Uterus (tissue), 4 donors: ENCODE data around the gene MYO1G. TPM values are rescaled to one million over a fixed set of nuclear protein-coding genes. Genes with fewer than 3 reads are reported as not detected.

ENCODE experiments used
- DNase-seq, 2 donors: peaks; one replicate each; pipeline ENCODE4 v3.0.0-alpha.2; 2019 to 2020
- H3K27ac ChIP-seq, 2 donors: fragments of 200-600 bp; sonication (generic); 1 replicate in 1 of 2; 2 replicates in 1 of 2; pipeline ENCODE4 v1.5.1; 2016 to 2018
- H3K27me3 ChIP-seq, 2 donors: fragments of 200-600 bp; sonication (generic); one replicate each; pipeline ENCODE4 v1.5.1; 2018 to 2019; ENCODE audit warnings: control low read depth in 1 of 2
- H3K36me3 ChIP-seq, 2 donors: fragments of 200-600 bp; sonication (generic); one replicate each; pipeline ENCODE4 v1.5.1; 2019; ENCODE audit warnings: control low read depth in 1 of 2
- H3K4me1 ChIP-seq, 2 donors: fragments of 200-600 bp; sonication (generic); one replicate each; pipeline ENCODE4 v1.5.1; 2018 to 2019; ENCODE audit warnings: control low read depth in 1 of 2
- H3K4me3 ChIP-seq, 2 donors: fragments of 200-600 bp; sonication (generic); 1 replicate in 1 of 2; 2 replicates in 1 of 2; pipeline ENCODE4 v1.5.1; 2018 to 2019; ENCODE audit warnings: mild to moderate bottlenecking in 1 of 2
- H3K9me3 ChIP-seq, 2 donors: fragments of 200-600 bp; sonication (generic); one replicate each; pipeline ENCODE4 v1.5.1; 2019; ENCODE audit warnings: control low read depth in 1 of 2
- POLR2A ChIP-seq, 2 donors: fragments of 450-650 bp; IDR thresholded peaks; one replicate each; pipeline ENCODE4 v1.6.1; 2016; ENCODE audit warnings: antibody characterized with exemption in 2 of 2, mild to moderate bottlenecking in 1 of 2, moderate library complexity in 1 of 2
- intact Hi-C: fragments of 100-400 bp; cut with DNase I; formaldehyde crosslinking; loops from one replicate; pipeline ENCODE4 v1.15.1; 2023; ENCODE audit warnings: low total_unique reads
- total RNA-seq, 4 donors: library from RNA; depleted of rRNA in 3 of 4; stranded (reverse); fragments of >200 nt in 3 of 4; gene quantifications; one replicate each; pipeline versions ENCODE4 v1.1.0 to v1.2.4, GENCODE V29; 2014 to 2023
- TF ChIP-seq, protein P1 (sequence below), 4 experiments: fragments of 200-600 bp in 2 of 4; fragments of 450-650 bp in 2 of 4; sonication (generic) in 2 of 4; IDR thresholded peaks; one replicate each; pipeline ENCODE4 v1.5.1; 2016 to 2019; ENCODE audit warnings: antibody characterized with exemption in 4 of 4, mild to moderate bottlenecking in 2 of 4, moderate library complexity in 1 of 4
- donor health status: DM: yes; HTN: yes; CAD: no.

MYO1G gene
- total RNA-seq, 4 donors from 2014 or later: 0.59 to 3.1 (median 1.2) TPM

DNA sequence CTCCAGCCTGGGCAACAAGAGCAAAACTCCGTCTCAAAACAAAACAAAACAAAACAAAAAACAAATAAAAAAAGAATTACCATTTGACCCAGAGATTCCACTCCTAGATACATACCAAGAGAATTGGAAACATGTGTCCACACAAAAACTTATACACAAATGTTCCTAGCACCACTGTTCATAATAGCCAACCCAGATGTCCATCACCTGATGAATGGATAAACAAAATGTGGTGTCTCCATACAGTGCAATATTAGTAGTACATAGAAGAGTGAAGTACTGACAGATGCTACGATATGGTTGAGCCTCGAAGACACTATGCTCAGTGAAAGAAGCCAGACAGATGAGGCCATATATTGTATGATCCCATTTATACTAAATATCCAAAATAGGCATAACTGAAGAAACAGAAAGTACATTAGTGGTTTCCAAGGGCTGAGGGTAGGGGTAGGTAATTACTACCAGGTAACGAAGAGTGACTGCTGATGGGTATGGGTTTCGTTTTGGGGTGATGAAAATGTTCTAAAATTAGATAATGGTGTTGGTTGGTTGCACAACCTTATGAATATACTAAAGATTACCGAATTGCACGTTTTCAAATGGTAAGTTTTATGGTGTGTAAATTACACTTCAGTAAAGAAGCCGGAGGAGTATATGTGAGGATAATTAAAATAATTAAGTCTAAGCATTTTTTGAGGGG is 20.0 kb downstream of the MYO1G start:
- peaks cover 0 to 4% of the 10 kb centered on the region in 2 donors for H3K27me3 ChIP-seq
- H3K27ac ChIP-seq: no peak overlapping the region
- H3K9me3 ChIP-seq: no peaks in the 10 kb centered on the region
- TF ChIP-seq POLR2A (IDR thresholded peaks at IDR 0.05): no peak
- TF ChIP-seq, protein P1, sequence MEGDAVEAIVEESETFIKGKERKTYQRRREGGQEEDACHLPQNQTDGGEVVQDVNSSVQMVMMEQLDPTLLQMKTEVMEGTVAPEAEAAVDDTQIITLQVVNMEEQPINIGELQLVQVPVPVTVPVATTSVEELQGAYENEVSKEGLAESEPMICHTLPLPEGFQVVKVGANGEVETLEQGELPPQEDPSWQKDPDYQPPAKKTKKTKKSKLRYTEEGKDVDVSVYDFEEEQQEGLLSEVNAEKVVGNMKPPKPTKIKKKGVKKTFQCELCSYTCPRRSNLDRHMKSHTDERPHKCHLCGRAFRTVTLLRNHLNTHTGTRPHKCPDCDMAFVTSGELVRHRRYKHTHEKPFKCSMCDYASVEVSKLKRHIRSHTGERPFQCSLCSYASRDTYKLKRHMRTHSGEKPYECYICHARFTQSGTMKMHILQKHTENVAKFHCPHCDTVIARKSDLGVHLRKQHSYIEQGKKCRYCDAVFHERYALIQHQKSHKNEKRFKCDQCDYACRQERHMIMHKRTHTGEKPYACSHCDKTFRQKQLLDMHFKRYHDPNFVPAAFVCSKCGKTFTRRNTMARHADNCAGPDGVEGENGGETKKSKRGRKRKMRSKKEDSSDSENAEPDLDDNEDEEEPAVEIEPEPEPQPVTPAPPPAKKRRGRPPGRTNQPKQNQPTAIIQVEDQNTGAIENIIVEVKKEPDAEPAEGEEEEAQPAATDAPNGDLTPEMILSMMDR (IDR thresholded peaks at IDR 0.05): no peak
- H3K4me3 ChIP-seq: no peak overlapping the region
- intact Hi-C loops: no loop called here
- no peaks in the 10 kb centered on the region for H3K36me3 ChIP-seq
- peaks cover 0 to 10% of the 10 kb centered on the region in 2 donors for H3K4me1 ChIP-seq
- no peak for DNase-seq

DNA sequence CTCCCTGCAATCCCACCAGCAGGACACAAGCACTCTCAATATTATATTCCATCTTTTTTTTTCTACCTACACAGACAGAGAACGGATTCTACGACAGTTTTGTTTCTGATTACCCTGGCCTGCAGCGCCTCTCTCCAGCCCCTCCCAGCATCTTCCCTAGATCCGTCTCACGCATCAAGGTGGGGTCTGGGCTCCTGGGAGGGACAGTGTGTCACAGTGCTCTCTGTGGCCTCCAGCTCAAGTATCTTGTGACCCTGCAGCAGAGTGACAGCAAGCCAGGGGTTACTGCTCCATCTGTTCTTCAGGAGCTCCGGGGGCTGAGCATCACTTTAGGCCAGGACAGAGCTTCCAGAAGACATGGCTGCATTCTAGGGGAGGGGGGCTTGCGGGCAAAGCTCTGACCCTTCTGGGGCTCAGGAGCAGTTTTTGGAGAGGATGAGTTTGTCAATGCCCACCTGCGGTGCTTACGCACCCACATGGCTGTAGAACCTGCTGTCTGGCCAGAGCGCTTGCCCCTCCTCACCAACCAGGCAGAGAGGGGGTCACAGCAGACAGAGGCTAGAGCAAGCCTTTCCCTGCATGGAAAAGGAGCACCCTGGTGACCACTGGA is 22.6 kb downstream of the MYO1G start:
- no peaks in the 10 kb centered on the region for H3K27me3 ChIP-seq

DNA sequence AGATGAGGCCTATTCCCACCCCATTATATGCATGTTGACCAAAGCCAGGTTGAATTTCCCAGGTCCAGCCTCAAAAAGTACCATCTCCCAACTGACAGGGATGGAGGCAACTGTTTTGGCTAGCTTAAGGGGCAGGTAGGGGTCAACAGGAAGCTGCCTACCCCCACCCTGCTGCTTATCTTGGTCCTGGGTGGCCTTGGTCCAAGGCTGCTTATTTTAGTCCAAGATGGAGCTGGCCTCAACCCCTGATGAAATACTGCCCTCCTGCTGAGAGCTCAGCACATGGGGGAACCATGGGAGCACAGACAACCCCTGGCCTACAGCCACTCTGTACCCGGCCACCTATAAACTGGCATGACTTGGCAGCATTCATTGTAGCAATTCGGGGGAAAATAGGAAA is 23.1 kb downstream of the MYO1G start:
- no peaks in the 10 kb centered on the region for H3K9me3 ChIP-seq
- H3K27ac ChIP-seq: no peak overlapping the region
- intact Hi-C loops: no loop called here
- H3K4me1 ChIP-seq: no peaks in the 10 kb centered on the region
- no peak overlapping the region for H3K4me3 ChIP-seq
- TF ChIP-seq, protein P1 (IDR thresholded peaks at IDR 0.05): no peak
- DNase-seq: no peak
- no peaks in the 10 kb centered on the region for H3K36me3 ChIP-seq
- H3K27me3 ChIP-seq: no peaks in the 10 kb centered on the region

More for the DNA sequence above, 22.6 kb downstream of the MYO1G start:
- no peak for DNase-seq
- Histone ChIP-seq H3K27ac (no peak overlapping the region), H3K36me3 (no peaks in the 10 kb centered on the region), H3K9me3 (no peaks in the 10 kb centered on the region), H3K4me3 (no peak overlapping the region), H3K4me1 (no peaks in the 10 kb centered on the region)
- no peak for TF ChIP-seq POLR2A (IDR thresholded peaks at IDR 0.05)
- TF ChIP-seq, protein P1 (IDR thresholded peaks at IDR 0.05): no peak
- intact Hi-C loops: no loop called here

DNA sequence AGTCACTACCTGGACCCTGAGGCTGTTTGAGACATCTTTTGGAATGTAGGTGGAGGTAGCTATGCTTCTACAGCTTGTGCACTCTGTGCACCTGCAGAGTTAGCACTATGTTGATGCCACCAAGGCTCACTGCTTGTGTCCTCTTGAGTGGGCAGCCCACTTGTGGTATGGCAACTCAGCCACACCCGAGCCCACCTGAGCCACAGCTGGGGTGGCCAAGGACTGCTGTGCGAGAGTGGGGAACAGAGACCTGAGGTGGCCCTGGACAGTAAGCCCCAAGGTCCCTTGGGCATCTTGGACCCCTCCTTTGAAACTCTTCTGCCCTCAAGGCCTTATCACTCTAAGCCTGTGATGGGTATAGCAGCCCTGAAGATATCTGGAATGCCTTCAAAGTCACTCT is 25.7 kb downstream of the MYO1G start:
- H3K4me1 ChIP-seq: no peaks in the 10 kb centered on the region
- no peaks in the 10 kb centered on the region for H3K27me3 ChIP-seq
- H3K4me3 ChIP-seq: no peak overlapping the region
- H3K27ac ChIP-seq: no peak overlapping the region
- intact Hi-C loops: no loop called here
- H3K36me3 ChIP-seq: no peaks in the 10 kb centered on the region
- no peak for TF ChIP-seq POLR2A (IDR thresholded peaks at IDR 0.05)
- TF ChIP-seq, protein P1 (IDR thresholded peaks at IDR 0.05): no peak
- no peaks in the 10 kb centered on the region for H3K9me3 ChIP-seq
- no peak for DNase-seq

DNA sequence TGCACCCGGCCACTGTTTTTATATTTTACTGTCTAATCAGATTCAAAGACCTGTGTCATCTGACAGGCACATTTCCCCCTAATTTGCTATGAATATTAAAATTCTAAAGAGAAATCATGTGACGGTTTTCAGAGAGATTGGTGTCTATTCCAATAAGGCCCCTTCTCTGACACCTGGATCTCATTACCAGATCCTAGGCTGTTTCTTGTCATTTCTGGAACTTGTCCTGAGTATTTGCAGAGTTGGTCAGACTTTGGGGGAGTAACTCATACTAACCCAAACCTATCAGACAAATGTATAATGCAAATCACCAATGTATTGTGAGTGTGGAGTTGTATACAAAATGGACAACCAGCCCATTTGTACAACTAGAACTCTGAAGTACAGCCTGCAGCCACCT is 29.5 kb downstream of the MYO1G start:
- H3K4me3 ChIP-seq: no peak overlapping the region
- TF ChIP-seq, protein P1 (IDR thresholded peaks at IDR 0.05): no peak
- no peak for TF ChIP-seq POLR2A (IDR thresholded peaks at IDR 0.05)
- H3K36me3 ChIP-seq: no peaks in the 10 kb centered on the region
- H3K9me3 ChIP-seq: no peaks in the 10 kb centered on the region
- H3K4me1 ChIP-seq: no peaks in the 10 kb centered on the region
- intact Hi-C loops: no loop called here
- DNase-seq: no peak
- no peaks in the 10 kb centered on the region for H3K27me3 ChIP-seq
- H3K27ac ChIP-seq: no peak overlapping the region
